Measurements from ENCODE around the gene SLC4A2.

The SLC4A2 gene

GRCh38 chr7:151095828-151096475 is 36.6 kb downstream of the SLC4A2 start:
- DNase-seq: no peak

GRCh38 chr7:151099486-151100211 is 40.3 kb downstream of the SLC4A2 start:
- no peak for DNase-seq

GRCh38 chr7:151100921-151101320 is 41.5 kb downstream of the SLC4A2 start:
- no peak for DNase-seq

- no peak for DNase-seq
Observed at GRCh38 chr7:151101621-151102396, 42.4 kb downstream of the SLC4A2 start.

GRCh38 chr7:151102991-151103390 is 43.6 kb downstream of the SLC4A2 start:
- DNase-seq: no peak

- DNase-seq: no peak
Observed at GRCh38 chr7:151103973-151104372, 44.6 kb downstream of the SLC4A2 start.

- DNase-seq: no peak
Observed at GRCh38 chr7:151104411-151105235, 45.2 kb downstream of the SLC4A2 start.

- no peak for DNase-seq
Observed at GRCh38 chr7:151107882-151108281, 48.5 kb downstream of the SLC4A2 start.

GRCh38 chr7:151109094-151110048 is 50.0 kb downstream of the SLC4A2 start:
- DNase-seq: no peak

GRCh38 chr7:151110236-151110940 is 51.0 kb downstream of the SLC4A2 start:
- DNase-seq: no peak

- peak; percentile 81 for DNase-seq
Observed at GRCh38 chr7:151110941-151111645, 51.7 kb downstream of the SLC4A2 start.

GRCh38 chr7:151113344-151114150 is 54.2 kb downstream of the SLC4A2 start:
- no peak for DNase-seq

- DNase-seq: no peak
Observed at GRCh38 chr7:151114151-151115090, 55.0 kb downstream of the SLC4A2 start.

GRCh38 chr7:151115121-151115835 is 55.9 kb downstream of the SLC4A2 start:
- DNase-seq: peak; percentile 13

- no peak for DNase-seq
Observed at GRCh38 chr7:151115836-151116418, 56.5 kb downstream of the SLC4A2 start.

- DNase-seq: no peak
Observed at GRCh38 chr7:151116603-151117440, 57.4 kb downstream of the SLC4A2 start.
